ENCODE results near the gene NOA1.
"Not testable (repeated sequence)": the region's sequence is repeated elsewhere in the genome, so short reads cannot be mapped to it uniquely, and the experiment has no call there.

The NOA1 gene

DNA sequence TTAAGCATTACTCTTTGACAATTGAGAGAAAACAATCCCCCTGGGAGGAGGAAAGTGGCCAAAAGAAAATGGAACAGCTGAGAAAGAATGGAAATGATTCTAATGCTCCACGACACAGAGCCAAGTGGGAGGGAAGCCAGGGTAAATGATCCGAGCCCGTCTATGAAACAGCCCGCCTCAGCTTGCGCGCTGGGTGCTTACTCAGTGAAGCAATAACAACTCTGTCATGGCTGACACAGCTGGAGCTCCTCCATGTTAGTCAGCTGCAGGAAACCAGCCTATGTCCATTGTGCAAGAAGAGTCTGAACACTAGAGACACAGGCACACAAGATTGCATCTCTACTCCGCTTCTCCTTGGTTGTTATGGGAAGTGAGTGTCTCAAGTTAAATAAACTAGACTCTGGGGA is 19.3 kb downstream of the NOA1 start:
- peak; percentile 98 for DNase-seq (ENCODE audit: low read depth)

DNA sequence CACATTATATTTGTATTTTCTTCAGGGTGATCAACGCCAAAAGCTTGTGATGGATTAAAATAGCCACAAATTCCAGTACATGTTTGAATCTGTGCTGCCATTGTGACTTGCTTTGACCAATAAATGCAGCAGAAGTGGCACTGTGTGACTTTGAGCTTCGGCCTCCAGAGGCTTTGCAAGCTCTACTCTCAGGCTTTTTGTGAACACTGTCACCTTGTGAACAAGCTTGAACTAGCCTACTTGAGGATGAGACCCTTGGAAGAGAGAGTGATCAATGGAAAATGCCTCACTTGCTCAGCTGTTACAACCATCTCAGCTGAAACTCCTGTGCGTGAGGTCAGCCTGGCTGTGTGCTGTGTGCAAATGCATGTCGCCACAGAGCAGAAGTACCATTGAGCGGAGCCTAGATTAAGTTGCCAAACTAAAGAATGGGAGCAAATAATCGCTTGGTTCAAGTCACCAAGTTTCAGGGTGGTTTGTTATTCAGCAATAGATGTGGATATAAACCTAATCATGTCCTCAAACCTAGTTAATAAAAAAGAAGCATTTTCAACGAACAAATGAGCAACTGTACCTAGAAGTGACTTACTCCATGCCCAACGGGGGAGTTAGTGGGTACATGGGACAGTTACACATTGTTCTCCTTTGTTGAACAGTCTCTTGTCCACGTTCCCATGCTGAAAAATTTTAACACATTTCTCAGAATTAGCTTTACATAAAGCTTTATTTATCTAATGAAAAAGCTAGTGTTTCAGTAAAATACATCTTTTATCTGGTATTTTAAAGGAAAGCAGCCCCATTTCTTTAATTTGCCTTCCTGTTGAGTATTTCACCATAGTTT is 23.5 kb downstream of the NOA1 start:
- DNase-seq (ENCODE audit: low read depth) = no peak

DNA sequence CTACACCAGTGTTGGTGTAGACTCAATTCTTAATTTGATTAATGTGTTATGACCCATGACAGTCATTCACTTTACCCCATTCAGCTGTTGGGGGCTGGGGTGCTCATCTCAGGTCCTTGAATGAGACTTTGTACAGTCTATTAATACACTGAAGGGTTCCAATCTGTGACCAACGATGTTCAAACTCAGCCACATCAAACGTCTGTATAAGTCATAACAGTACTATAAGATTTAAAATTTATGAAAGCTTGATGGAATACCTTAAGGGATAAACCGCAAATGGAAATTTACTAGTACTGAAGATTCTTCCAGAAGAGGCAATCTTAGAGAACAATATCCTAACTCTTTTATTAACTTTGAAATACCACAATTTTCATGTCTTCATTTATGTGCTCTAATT is 36.0 kb downstream of the NOA1 start:
- no peak for DNase-seq (ENCODE audit: low read depth)

DNA sequence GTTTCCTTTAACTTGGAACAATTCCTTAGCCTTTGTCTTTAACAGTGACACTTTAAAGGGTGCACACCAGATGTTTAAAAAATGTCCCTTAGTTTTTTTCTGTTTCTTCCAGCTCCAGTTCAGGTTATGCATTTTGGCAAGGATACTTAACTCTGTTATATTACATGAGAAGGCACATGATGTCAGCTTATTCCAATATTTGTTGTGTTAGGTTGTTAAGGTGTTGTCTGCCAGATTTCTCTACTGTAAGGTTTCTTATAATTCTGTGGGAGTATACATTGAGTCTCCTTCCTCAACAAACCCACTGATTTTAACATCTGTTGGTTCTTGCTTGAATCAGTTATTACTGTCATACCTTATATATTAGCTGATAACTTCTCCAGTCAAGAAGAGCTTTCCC is 36.4 kb downstream of the NOA1 start:
- no peak for DNase-seq (ENCODE audit: low read depth)

DNA sequence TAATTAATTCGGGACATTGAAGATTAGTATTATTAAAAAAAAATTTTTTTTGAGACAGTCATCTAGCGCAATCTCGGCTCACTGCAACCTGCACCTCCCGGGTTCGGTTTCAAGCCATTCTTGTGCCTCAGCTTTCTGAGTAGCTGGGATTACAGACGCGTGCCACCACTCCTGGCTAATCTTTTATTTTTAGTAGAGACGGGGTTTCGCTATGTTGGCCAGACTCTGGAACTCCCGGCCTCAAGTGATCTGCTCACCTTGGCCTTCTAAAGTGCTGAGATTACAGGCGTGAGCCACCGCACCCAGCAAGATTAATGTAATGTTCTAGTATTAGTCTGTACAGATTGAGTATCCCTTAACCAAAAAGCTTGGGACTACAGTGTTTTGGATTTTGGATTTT is 37.0 kb downstream of the NOA1 start:
- DNase-seq (ENCODE audit: low read depth) = no peak

DNA sequence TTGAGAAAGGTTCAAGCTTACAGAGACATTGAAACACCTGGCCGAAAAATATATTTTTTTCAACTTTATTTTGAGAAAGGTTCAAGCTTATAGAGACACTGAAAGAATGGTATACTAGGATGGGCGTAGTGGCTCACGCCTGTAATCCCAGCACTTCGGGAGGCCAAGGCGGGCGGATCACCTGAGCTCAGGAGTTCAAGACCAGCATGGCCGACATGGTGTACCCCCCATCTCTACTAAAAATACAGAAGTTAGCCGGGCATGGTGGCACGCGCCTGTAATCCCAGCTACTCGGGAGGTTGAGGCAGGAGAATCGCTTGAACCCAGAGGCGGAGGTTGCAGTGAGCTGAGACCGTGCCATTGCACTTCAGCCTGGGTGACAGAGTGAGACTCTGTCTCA is 37.6 kb downstream of the NOA1 start:
- not testable (repeated sequence) for DNase-seq (ENCODE audit: low read depth)

DNA sequence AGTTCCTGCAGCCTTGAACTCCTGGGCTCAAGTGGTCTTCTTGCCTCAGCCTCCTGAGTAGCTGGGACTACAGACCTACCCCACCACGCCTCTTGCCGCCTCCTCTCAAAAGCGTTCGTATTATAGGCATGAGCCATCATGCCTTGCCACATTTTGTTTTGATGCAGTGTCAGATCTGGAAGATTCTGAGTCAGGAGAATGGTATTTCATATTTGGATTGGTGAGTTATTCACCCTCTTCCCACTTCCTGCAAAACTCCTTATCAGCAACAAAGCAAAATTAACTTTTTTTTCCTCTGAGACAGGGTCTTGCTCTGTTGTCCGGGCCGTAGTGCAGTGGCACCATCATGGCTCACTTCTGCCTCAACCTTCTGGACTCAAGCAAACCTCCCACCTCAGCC is 40.1 kb downstream of the NOA1 start:
- DNase-seq (ENCODE audit: low read depth) = peak; percentile 90

DNA sequence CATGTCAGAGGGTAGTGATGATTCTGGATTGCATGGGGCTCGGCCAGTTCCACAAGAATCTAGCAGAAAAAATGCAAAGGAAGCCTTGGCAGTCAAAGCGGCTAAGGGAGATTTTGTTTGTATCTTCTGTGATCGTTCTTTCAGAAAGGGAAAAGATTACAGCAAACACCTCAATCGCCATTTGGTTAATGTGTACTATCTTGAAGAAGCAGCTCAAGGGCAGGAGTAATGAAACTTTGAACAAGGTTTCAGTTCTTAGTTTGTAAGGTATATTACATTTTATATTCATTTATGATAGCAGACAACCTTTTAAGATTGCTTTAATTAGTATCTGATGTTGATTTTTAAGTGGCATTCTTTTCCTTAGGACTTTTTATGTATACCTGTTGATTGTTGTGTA is 45.5 kb downstream of the NOA1 start:
- DNase-seq (ENCODE audit: low read depth) = no peak

DNA sequence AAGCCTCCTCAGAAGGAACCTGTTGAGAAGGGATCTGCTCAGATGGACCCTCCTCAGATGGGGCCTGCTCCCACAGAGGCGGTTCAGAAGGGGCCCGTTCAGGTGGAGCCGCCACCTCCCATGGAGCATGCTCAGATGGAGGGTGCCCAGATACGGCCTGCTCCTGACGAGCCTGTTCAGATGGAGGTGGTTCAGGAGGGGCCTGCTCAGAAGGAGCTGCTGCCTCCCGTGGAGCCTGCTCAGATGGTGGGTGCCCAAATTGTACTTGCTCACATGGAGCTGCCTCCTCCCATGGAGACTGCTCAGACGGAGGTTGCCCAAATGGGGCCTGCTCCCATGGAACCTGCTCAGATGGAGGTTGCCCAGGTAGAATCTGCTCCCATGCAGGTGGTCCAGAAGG is 46.8 kb downstream of the NOA1 start:
- no peak for DNase-seq (ENCODE audit: low read depth)

DNA sequence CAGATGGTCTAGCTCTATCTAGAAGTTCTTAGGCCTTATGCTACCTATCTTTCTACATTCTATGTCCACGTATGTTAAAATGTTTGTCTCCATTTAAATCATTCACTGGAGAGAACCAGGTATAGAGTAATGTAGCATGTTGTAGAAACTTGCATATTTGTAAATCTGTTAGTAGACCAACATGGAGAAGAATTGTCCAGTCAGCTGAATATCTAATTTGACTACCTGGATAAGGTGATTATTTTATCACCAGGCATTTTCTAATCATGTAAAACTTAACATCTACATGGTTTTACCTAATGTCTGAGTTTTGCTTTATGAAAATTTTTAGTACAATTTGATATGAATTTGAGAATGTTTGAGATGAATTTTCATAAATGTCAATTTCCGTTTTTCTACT is 50.2 kb downstream of the NOA1 start:
- DNase-seq (ENCODE audit: low read depth) = no peak

DNA sequence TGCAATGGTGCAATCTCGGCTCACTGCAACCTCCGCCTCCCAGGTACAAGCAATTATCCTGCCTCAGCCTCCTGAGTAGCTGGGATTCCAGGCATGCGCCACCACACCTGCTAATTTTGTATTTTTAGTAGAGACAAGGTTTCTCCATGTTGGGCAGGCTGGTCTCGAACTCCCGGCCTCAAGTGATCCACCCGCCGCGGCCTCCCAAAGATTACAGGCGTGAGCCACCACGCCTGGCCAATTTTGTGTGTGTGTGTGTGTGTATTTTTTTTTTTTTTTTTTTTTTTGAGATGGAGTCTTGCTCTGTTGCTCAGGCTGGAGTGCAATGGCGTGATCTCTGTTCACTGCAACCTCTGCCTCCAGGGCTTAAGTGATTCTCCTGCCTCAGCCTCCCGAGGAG is 62.4 kb downstream of the NOA1 start:
- not testable (repeated sequence) for DNase-seq (ENCODE audit: low read depth)

DNA sequence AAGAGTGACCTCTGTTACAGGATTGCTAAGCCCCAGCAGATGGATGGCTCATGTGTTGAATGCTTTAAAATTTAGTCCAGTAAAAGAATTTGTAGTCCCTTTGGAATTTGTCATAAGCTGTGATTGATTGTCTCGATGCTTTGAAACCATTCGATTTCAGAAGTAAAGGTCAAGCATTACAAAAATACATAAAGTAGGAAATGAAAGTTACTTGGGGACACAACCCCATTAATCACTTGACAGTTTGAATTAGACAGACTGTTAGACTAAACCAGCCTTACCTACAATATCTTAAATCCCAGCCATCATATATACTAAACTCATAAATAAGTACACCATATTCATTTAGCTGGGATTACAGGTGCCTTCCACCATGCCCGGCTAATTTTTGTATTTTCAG is 63.1 kb downstream of the NOA1 start:
- no peak for DNase-seq (ENCODE audit: low read depth)
